ENCODE results near the gene DAZ4. TPM values are rescaled to one million over a fixed set of nuclear protein-coding genes. Genes with fewer than 3 reads are reported as not detected.
"Not testable (repeated sequence)": the region's sequence is repeated elsewhere in the genome, so short reads cannot be mapped to it uniquely, and the experiment has no call there.

The DAZ4 gene
- not detected for polyA plus RNA-seq (2013, experiment 1 of 4)
- polyA plus RNA-seq (2013, experiment 2 of 4), result not detected
- not detected for polyA plus RNA-seq (2013, experiment 3 of 4)
- not detected for polyA plus RNA-seq (2013, experiment 4 of 4)

- not testable (repeated sequence) for H3K4me3 ChIP-seq (ENCODE audit: insufficient read depth, low read depth, low read length); H3K27me3 ChIP-seq (ENCODE audit: control insufficient read depth, insufficient read depth, low read length, poor library complexity, severe bottlenecking); H3K9me3 ChIP-seq (ENCODE audit: control insufficient read depth, low read length); H3K36me3 ChIP-seq (ENCODE audit: control insufficient read depth, insufficient read depth, low read length); H3K4me1 ChIP-seq (ENCODE audit: control insufficient read depth, insufficient read depth, low read length); H3K27ac ChIP-seq (ENCODE audit: insufficient read depth, low read depth, low read length, poor library complexity, severe bottlenecking)
- WGBS, 2 experiments, result no CpG with 5 or more reads among the region's 23 CpGs
Measured at GRCh38 chrY:24833619-24834018, at the start of gene DAZ4. Gene DAZ4, plus strand, starts transcription at chrY:24833919. Its CDS starts 208 bp downstream, at chrY:24834127.

- H3K27me3 ChIP-seq (ENCODE audit: control insufficient read depth, insufficient read depth, low read length, poor library complexity, severe bottlenecking); H3K4me1 ChIP-seq (ENCODE audit: control insufficient read depth, insufficient read depth, low read length); H3K27ac ChIP-seq (ENCODE audit: insufficient read depth, low read depth, low read length, poor library complexity, severe bottlenecking); H3K36me3 ChIP-seq (ENCODE audit: control insufficient read depth, insufficient read depth, low read length); H3K4me3 ChIP-seq (ENCODE audit: insufficient read depth, low read depth, low read length); H3K9me3 ChIP-seq (ENCODE audit: control insufficient read depth, low read length): not testable (repeated sequence)
- no CpG with 5 or more reads among the region's 23 CpGs for WGBS, 2 experiments
Measured at GRCh38 chrY:24813293-24813692, 20.4 kb upstream of the DAZ4 start, which contains the start of gene DAZ3. Gene DAZ3, minus strand, starts transcription at chrY:24813393. Its CDS starts 208 bp downstream, at chrY:24813185.

- H3K4me3 ChIP-seq (ENCODE audit: insufficient read depth, low read depth, low read length); H3K27ac ChIP-seq (ENCODE audit: insufficient read depth, low read depth, low read length, poor library complexity, severe bottlenecking); H3K4me1 ChIP-seq (ENCODE audit: control insufficient read depth, insufficient read depth, low read length); H3K36me3 ChIP-seq (ENCODE audit: control insufficient read depth, insufficient read depth, low read length); H3K27me3 ChIP-seq (ENCODE audit: control insufficient read depth, insufficient read depth, low read length, poor library complexity, severe bottlenecking); H3K9me3 ChIP-seq (ENCODE audit: control insufficient read depth, low read length): not testable (repeated sequence)
- no CpG with 5 or more reads among the region's 3 CpGs for WGBS, 2 experiments
Measured at GRCh38 chrY:24821836-24822235, 11.9 kb upstream of the DAZ4 start.

GRCh38 chrY:24824184-24824879 is 9.4 kb upstream of the DAZ4 start:
- H3K4me1 ChIP-seq (ENCODE audit: control insufficient read depth, insufficient read depth, low read length); H3K4me3 ChIP-seq (ENCODE audit: insufficient read depth, low read depth, low read length); H3K27ac ChIP-seq (ENCODE audit: insufficient read depth, low read depth, low read length, poor library complexity, severe bottlenecking); H3K36me3 ChIP-seq (ENCODE audit: control insufficient read depth, insufficient read depth, low read length); H3K27me3 ChIP-seq (ENCODE audit: control insufficient read depth, insufficient read depth, low read length, poor library complexity, severe bottlenecking); H3K9me3 ChIP-seq (ENCODE audit: control insufficient read depth, low read length): not testable (repeated sequence)
- WGBS, 2 experiments, result no CpG with 5 or more reads among the region's 4 CpGs

GRCh38 chrY:24825069-24825468 is 8.7 kb upstream of the DAZ4 start:
- no CpG with 5 or more reads among the region's 4 CpGs for WGBS, 2 experiments
- H3K4me3 ChIP-seq (ENCODE audit: insufficient read depth, low read depth, low read length), result not testable (repeated sequence)

More at GRCh38 chrY:24825069-24825468, 8.7 kb upstream of the DAZ4 start:
- not testable (repeated sequence) for H3K27me3 ChIP-seq (ENCODE audit: control insufficient read depth, insufficient read depth, low read length, poor library complexity, severe bottlenecking); H3K27ac ChIP-seq (ENCODE audit: insufficient read depth, low read depth, low read length, poor library complexity, severe bottlenecking); H3K9me3 ChIP-seq (ENCODE audit: control insufficient read depth, low read length); H3K4me1 ChIP-seq (ENCODE audit: control insufficient read depth, insufficient read depth, low read length); H3K36me3 ChIP-seq (ENCODE audit: control insufficient read depth, insufficient read depth, low read length)

Data from ectodermal cell (in vitro differentiated cells).